Caco-2 (cell line): ENCODE data around the gene SLC35F6. TPM values are rescaled to one million over a fixed set of nuclear protein-coding genes. Genes with fewer than 3 reads are reported as not detected.
"Not testable (repeated sequence)": the region's sequence is repeated elsewhere in the genome, so short reads cannot be mapped to it uniquely, and the experiment has no call there.

Experiments used
- BruUV-seq: library from RNA; stranded (reverse); fragments of 400-500 nt; replicated peaks from 2 replicates; lab custom pipeline; 2021; lab: Mats Ljungman, UMichigan
- CTCF ChIA-PET: fragments of 300-600 bp; sonication (Branson Sonifier 250); formaldehyde crosslinking; loops from one replicate; lab custom pipeline; 2022; ENCODE audit warnings: antibody characterized with exemption; lab: Charles Lee
- POLR2A ChIA-PET: fragments of 300-600 bp; sonication (Branson Sonifier 250); formaldehyde crosslinking; loops from one replicate; lab custom pipeline; 2022; ENCODE audit warnings: antibody characterized with exemption; lab: Charles Lee
- DNase-seq, 2 experiments: peaks; one replicate each; pipeline versions ENCODE4 v3.0.0 to v3.0.0-alpha.2; 2020 to 2022
- H3K27me3 ChIP-seq: replicated peaks from 2 replicates; pipeline ENCODE4 v1.6.0; 2011; ENCODE audit warnings: low read length; ENCODE audit not compliant: control insufficient read depth, insufficient read depth
- H3K36me3 ChIP-seq: 2 replicates; pipeline ENCODE4 v1.5.1; 2011; ENCODE audit warnings: low read length; ENCODE audit not compliant: control insufficient read depth, insufficient read depth
- H3K4me1 ChIP-seq: fragments of 250-450 bp; sonication (Bioruptor Pico); 2 replicates; pipeline ENCODE4 v1.5.1; 2020; ENCODE audit warnings: mild to moderate bottlenecking
- H3K4me3 ChIP-seq: 2 replicates; pipeline ENCODE4 v1.5.1; 2011; ENCODE audit warnings: low read depth, mild to moderate bottlenecking, control low read depth, low read length
- H3K9me3 ChIP-seq: fragments of 250-450 bp; sonication (Bioruptor Pico); 2 replicates; pipeline ENCODE4 v1.5.1; 2020; ENCODE audit warnings: mild to moderate bottlenecking, moderate library complexity
- H3K27ac Mint-ChIP-seq: one replicate; pipeline ENCODE4 v1.8.0; 2022; ENCODE audit warnings: mixed read lengths; ENCODE audit not compliant: unreplicated experiment
- H3K27me3 Mint-ChIP-seq: one replicate; pipeline ENCODE4 v1.8.0; 2022; ENCODE audit warnings: mixed read lengths; ENCODE audit not compliant: insufficient read depth, unreplicated experiment
- H3K36me3 Mint-ChIP-seq: one replicate; pipeline ENCODE4 v1.8.0; 2022; ENCODE audit warnings: mild to moderate bottlenecking, mixed read lengths; ENCODE audit not compliant: insufficient read depth, unreplicated experiment
- H3K4me1 Mint-ChIP-seq: one replicate; pipeline ENCODE4 v1.8.0; 2022; ENCODE audit warnings: low read depth, mixed read lengths; ENCODE audit not compliant: unreplicated experiment
- H3K4me3 Mint-ChIP-seq: one replicate; pipeline ENCODE4 v1.8.0; 2022; ENCODE audit warnings: mild to moderate bottlenecking, moderate library complexity, mixed read lengths; ENCODE audit not compliant: unreplicated experiment
- H3K9me3 Mint-ChIP-seq: one replicate; pipeline ENCODE4 v1.8.0; 2022; ENCODE audit warnings: mixed read lengths; ENCODE audit not compliant: unreplicated experiment
- CTCF ChIP-seq, 2 experiments: fragments of 200-600 bp in 1 of 2; IDR thresholded peaks; 1 replicate in 1 of 2; 2 replicates in 1 of 2; pipeline versions ENCODE4 v1.5.1 to v1.8.0; 2011 to 2022; ENCODE audit warnings: antibody characterized with exemption in 1 of 2, control low read depth in 1 of 2, inconsistent platforms in 1 of 2, low read depth in 1 of 2, low read length in 1 of 2, mild to moderate bottlenecking in 1 of 2, moderate library complexity in 1 of 2; ENCODE audit not compliant: insufficient read depth in 1 of 2, severe bottlenecking in 1 of 2, unreplicated experiment in 1 of 2
- intact Hi-C: fragments of 100-400 bp; cut with micrococcal nuclease; formaldehyde crosslinking; loops from one replicate; pipeline ENCODE4 v1.10.0; 2022; ENCODE audit not compliant: unreplicated experiment
- total RNA-seq: library from RNA; stranded (reverse); gene quantifications from 2 replicates; pipeline ENCODE4 v1.2.3, GENCODE V29; 2022

Gene SLC35F6
- total RNA-seq, 1 experiment from 2014 or later = 45.7 TPM

GRCh38 chr2:26812731-26813130, 48.6 kb downstream of the SLC35F6 start:
- POLR2A ChIA-PET = no interaction called here
- intact Hi-C loops = no loop called here

GRCh38 chr2:26814072-26814765, 50.1 kb downstream of the SLC35F6 start:
- H3K4me3 ChIP-seq, H3K9me3 ChIP-seq, DNase-seq, H3K4me3 Mint-ChIP-seq, H3K27me3 ChIP-seq, CTCF ChIA-PET, H3K4me1 ChIP-seq, intact Hi-C loops, H3K36me3 ChIP-seq, POLR2A ChIA-PET, H3K4me1 Mint-ChIP-seq, H3K36me3 Mint-ChIP-seq, BruUV-seq, H3K9me3 Mint-ChIP-seq, H3K27ac Mint-ChIP-seq: not testable (repeated sequence)
- H3K27me3 Mint-ChIP-seq = peaks cover 11% of the 10 kb centered on the region

More at GRCh38 chr2:26812731-26813130, 48.6 kb downstream of the SLC35F6 start:
- H3K27me3 ChIP-seq = no peaks in the 10 kb centered on the region
- TF ChIP-seq CTCF (IDR thresholded peaks at IDR 0.05; ENCODE audit: insufficient read depth in 1 of 2, low read depth in 1 of 2, low read length in 1 of 2, severe bottlenecking in 1 of 2, unreplicated experiment in 1 of 2) = no peak
- CTCF ChIA-PET = no interaction called here
- no peaks in the 10 kb centered on the region for H3K4me1 Mint-ChIP-seq
- H3K9me3 ChIP-seq = no peaks in the 10 kb centered on the region
- no peaks in the 10 kb centered on the region for H3K36me3 Mint-ChIP-seq
- no TSS peak for BruUV-seq
- no peak overlapping the region for H3K4me3 ChIP-seq
- H3K27me3 Mint-ChIP-seq = peaks cover 5% of the 10 kb centered on the region
- H3K27ac Mint-ChIP-seq = no peak overlapping the region
- H3K36me3 ChIP-seq = no peaks in the 10 kb centered on the region
- no peaks in the 10 kb centered on the region for H3K9me3 Mint-ChIP-seq
- H3K4me3 Mint-ChIP-seq = no peak overlapping the region
- DNase-seq = no peak
- no peaks in the 10 kb centered on the region for H3K4me1 ChIP-seq

GRCh38 chr2:26816893-26817292, 52.8 kb downstream of the SLC35F6 start:
- no peaks in the 10 kb centered on the region for H3K9me3 ChIP-seq
- intact Hi-C loops = no loop called here
- no TSS peak for BruUV-seq
- H3K4me3 ChIP-seq = no peak overlapping the region
- DNase-seq = no peak
- Mint-ChIP-seq H3K4me1 (no peaks in the 10 kb centered on the region), H3K4me3 (no peak overlapping the region), H3K27ac (no peak overlapping the region), H3K9me3 (no peaks in the 10 kb centered on the region), H3K27me3 (peaks cover 11% of the 10 kb centered on the region), H3K36me3 (no peaks in the 10 kb centered on the region)
- no peaks in the 10 kb centered on the region for H3K4me1 ChIP-seq
- ChIA-PET CTCF (no interaction called here), POLR2A (no interaction called here)
- TF ChIP-seq CTCF (IDR thresholded peaks at IDR 0.05; ENCODE audit: insufficient read depth in 1 of 2, low read depth in 1 of 2, low read length in 1 of 2, severe bottlenecking in 1 of 2, unreplicated experiment in 1 of 2) = no peak
- H3K36me3 ChIP-seq = no peaks in the 10 kb centered on the region
- H3K27me3 ChIP-seq = no peaks in the 10 kb centered on the region
